22Rv1 (cell line): ENCODE results near the gene IL31.
"Not testable (repeated sequence)": the region's sequence is repeated elsewhere in the genome, so short reads cannot be mapped to it uniquely, and the experiment has no call there.

ENCODE experiments used
- CTCF ChIP-seq: fragments of 450-650 bp; IDR thresholded peaks from 2 replicates; pipeline ENCODE4 v1.5.1; 2017; ENCODE audit warnings: mild to moderate bottlenecking
- ZFX ChIP-seq: fragments of 450-650 bp; IDR thresholded peaks from 2 replicates; pipeline ENCODE4 v1.6.1; 2017; ENCODE audit warnings: antibody characterized with exemption, borderline replicate concordance

GRCh38 chr12:122176473-122176872, 2.5 kb upstream of the IL31 start:
- not testable (repeated sequence) for TF ChIP-seq CTCF, ZFX
